Stimulated activated naive CD4-positive, alpha-beta T cell (primary cell): ENCODE data around the gene HNRNPLL.

Experiments
- DNase-seq, 6 experiments: peaks; one replicate each; lab custom pipeline; 2025; lab: John Stamatoyannopoulos, UW

Gene HNRNPLL

DNA sequence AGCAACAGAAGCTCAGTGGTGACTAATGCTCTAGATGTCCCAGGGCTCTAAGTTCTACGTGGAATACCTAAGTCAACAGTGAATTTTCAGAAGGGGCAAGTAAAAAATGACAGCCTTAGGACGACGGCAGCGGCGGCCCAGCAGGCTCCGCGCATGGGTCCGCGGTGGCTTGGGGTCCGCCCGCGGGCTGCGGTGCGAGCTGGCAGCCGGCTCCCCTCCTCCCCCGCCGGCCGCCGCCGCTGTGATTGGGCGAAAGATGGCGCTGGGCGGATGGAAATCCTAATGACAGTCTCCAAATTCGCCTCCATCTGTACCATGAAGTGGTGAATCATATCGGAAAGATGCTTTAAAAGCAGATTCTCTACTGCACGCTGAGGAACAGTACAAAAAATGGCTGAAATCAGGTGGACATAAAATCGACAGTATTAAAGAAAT, 74.7 kb downstream of the HNRNPLL start:
- DNase-seq: no peak

DNA sequence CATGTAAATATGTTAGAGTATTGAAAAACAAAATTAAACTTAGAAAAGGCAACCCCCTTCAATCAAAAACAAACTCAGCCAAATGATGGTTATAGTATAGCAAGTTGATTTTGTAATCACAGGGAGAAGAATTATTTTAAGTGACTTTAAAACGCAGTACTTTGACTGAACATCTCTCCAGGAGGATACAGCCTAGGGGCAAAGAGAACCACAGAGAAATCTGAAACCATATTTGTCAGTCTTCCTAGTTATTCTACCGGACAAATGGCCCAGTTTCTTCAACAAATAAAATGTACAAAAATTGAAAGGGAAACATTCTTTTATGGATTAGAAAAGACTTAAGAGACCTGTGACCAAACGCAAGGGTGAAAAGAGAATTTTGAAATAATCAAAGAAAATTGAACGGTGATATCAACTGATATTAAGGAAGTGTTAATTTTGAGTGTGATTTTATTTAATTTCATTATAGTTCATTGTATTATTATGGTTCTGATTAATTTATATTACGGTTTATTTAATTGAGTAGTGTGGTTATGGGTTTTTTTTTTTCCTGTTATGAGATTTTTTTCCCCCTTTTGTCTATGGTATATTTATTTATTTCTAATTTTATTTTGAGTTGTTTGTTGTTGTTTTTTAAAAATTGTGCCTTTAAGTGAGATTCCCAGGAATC, 75.3 kb downstream of the HNRNPLL start:
- DNase-seq: no peak

DNA sequence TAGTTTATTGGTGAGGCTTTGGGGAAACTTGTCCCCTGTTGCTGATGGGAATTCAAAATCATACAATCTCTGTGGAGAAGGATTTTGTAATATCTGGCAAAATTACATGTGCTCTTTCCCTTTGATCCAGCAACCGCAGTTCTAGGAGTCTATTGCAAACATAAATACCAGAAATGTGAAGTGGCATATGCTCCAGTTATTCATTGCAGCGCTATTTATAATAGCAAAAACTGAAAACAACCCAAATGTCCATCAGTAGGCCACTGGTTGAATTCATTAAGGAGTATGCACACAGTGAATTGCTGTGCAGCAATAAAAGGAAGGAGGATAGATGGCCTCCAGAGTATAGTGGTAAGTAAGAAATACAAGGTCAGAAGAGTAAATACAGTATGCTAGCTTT, 76.5 kb downstream of the HNRNPLL start:
- no peak for DNase-seq

DNA sequence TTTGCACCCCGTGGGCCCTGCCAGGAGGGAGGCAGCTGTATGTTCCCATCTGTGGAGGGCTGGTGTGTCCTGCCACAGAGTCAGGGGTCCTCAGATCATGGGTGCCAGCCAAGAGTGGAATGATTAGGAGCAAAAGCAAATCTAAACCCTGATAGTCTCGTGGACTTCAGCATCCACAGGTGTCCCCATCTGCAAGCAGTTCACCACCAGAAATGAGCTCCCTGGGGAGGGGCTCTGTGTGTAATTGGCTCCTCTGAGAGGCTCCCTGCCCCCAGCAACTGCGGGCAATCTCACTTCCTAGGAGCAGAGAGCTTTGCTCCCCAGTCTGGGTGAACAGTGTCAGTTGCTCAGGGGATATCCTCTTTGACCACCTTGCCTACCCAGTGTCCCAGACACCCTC, 78.1 kb downstream of the HNRNPLL start:
- DNase-seq: no peak

DNA sequence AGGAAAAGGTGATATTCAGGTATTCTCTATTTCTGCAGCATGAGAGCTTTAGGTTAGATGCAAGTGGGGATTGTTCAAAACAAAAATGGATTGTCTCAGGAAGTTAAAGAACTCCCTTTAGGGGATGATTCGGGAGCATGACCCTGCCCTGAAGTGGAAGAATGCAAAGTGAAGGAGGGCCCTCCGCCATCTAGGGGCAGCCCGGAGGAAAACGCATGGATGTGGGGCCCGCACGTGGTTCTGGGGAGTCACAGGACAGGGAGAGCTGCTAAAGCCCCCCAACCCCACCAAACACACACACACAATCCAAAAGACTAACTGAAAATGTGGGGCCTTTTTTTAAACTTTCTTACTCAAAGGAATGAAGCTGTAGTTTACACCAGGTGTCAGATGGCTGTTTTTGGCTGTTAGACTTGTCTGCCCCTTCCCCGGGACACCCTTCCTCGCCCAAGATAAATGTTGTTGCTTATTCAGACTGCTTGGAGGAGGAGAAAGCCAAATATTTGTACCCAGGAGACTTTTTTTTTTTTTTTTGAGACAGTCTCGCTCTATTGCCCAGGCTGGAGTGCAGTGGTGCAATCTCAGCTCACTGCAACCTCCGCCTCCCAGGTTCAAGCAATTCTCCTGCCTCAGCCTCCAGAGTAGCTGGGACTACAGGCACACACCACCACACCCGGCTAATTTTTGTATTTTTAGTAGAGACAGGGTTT, 78.8 kb downstream of the HNRNPLL start:
- no peak for DNase-seq

DNA sequence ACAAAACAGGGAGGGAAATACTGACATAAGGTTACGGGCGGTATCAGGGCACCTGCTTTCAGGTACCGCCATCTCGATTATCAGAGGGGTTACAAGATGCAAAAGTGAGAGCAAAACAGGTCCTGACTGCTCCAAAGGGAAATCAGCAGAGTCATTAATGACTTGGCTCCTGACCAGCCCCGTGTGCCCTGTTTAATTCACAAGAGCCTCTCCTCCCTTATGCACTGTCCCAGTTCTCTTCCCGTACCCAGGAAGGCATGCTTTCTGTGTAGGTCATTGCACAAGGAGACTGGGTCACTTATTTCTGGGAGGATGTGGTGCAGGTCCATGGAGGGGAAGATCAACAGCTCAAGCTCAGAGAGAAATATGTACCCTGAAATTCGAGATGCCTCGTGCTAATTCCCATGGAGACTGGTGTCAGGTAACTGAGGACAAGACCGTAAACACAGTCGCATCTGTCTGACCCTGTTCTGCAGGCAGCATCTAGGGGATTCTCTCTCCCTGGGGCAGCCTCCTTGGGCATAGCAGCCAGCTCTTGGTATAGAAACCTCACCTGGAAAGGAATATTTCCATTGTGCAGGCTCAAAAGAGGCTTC, 79.9 kb downstream of the HNRNPLL start:
- no peak for DNase-seq

DNA sequence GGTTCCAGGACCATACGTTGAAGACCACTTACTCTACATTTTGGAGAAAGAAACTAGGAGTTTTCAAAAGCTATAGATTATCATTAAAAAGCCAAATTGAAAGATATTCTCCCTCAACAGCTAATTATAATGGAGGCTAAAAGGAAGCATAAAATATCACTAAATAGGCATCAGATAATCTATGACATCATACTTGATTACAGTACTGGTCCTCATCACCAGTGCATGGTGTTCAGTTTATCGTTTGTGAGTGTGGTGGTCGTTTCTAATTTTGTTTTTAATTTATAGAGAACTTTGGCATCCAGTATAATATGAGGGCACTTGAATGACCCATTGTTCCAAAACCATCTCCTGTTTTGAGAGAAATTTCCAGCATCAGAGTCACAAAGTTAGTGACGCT, 80.9 kb downstream of the HNRNPLL start:
- no peak for DNase-seq

DNA sequence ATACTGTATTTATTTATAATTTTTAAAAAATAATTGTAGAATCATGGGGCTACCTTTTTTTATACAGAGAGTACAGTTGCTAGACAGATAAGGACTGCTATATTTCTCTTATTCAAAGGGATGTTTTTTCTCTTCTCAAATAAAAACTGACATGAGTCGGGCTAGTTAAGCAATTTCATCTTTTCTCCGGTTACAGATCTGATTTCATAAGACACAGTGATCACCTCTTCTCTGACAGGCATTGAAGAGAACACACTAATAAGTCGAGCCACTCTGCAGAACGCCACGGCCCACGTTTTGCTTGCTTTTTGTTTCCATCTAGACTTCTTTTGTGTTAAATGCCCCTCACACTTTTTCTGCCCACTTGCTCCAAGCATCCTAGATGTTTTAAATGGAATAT, 85.4 kb downstream of the HNRNPLL start:
- no peak for DNase-seq

DNA sequence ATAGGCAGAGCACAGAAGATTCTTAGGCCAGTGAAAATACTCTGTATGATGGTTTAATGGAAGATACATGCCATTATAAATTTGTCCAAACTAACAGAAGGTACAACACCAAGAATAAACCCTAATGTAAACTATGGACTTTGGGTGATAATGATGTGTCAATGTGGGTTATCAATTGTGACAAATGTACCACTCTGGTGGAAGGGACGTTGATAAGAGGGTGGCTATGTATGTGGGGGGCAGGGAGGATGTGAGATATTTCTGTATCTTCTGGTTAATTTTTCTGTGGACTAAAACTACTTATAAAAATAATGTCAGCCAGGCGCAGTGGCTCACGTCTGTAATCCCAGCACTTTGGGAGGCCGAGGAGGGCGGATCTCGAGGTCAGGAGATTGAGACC, 86.2 kb downstream of the HNRNPLL start:
- no peak for DNase-seq

DNA sequence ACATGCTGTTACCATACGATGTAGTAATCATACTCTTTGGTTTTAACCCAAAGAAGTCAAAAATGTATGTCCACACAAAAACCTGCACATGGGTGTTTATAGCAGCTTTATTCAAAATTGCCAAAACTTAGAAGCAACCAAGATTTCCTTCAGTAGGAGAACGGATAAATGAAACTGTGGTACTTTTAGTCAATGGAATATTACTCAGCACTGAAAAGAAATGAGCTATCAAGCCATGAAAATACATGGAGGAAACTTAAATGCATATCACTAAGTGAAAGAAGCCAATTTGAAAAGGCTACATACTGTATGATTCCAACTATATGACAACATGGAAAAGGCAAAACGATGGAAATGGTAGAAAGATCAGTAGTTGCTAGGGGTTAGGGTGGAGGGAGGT, 86.6 kb downstream of the HNRNPLL start:
- no peak for DNase-seq

DNA sequence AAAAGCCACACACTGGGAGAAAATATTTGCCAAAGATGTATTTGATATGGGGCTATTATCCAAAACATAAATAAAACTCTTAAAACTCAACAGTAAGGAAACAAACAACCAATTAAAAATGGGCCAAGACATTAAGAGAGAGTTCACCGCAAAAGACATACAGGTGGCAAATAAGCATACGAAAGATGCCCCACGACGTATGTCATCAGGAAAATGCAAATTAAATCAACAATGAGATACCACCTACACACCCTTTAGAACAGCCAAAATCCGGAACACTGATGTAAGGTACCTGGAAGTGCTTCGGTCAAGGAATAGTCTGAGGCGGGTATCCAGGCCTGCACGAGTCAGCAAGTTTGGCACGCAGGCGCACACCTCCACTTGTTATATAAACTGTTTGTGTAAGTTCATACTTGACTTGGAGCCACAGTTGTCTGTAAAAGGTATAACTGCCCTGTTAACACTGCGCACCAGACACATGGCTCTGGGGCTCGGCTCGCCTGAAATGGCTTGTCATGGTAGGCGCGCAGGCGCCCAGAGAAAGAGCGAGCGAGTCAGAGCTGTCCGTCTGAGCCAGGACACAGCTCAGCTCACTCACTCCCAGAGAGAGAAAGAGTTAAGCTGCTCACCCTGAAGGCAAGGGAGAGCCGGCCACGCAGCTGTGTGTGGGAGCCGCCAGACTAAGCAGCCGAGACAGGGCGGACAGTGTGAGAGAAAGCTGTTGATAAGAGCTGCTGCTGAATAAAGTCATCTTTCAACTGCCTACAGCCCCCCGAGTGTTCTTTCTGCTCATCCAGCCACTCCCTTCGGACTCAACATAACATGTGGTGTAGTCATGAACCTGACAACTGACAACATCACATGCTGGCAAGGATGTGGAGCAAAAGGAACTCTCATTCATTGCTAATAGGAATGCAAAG, 87.3 kb downstream of the HNRNPLL start:
- no peak for DNase-seq

DNA sequence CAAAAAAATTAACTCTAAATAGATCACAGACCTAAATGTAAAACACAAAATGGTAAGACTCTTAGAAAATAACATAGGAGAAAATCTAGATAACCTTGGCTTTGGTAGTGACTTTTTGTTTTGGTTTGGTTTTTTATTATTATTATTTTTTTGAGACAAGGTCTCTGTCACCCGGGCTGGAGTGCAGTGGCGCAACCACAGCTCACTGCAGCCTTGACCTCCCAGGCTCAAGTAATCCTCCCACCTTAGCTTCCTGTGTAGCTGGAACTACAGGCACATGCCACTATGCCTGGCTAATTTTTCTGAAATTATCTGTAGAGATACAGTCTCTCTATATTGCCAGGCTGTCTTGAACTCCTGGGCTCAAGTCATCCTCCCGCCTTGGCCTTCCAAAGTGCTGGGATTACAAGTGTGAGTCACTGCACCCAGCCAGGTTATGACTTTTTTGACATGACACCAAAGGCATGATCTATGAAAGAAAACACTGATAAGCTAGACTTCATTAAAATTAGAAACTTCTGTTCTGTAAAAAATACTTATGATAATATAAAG, 88.0 kb downstream of the HNRNPLL start:
- no peak for DNase-seq

DNA sequence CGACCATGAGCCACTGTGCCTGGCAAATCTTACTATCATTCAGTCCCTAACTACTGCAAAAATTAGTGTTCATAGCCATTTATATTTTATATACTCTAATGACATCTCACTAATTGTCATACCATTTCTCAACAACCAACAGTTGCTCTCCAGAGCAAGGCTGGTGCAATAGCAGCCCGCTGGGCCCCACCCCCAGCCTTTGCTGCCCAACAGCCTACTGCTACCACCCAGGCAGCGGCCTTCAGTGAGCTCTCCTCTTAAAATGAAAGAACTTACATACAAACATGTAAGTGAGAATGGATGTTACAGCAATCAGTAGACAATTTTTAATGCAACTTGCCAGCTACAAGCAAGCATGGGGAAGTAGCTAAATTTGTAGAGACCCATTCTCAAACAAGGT, 90.5 kb downstream of the HNRNPLL start:
- no peak for DNase-seq
